Fibroblast of upper back skin (primary cell): ENCODE measurements around the gene S100A9.
"Not testable (repeated sequence)": the region's sequence is repeated elsewhere in the genome, so short reads cannot be mapped to it uniquely, and the experiment has no call there.

ENCODE experiments used
- DNase-seq: peaks from one replicate; pipeline ENCODE4 v3.0.0-alpha.2; 2013

S100A9 gene

GRCh38 chr1:153345187-153346076, 12.2 kb upstream of the S100A9 start:
- DNase-seq: no peak

DNA sequence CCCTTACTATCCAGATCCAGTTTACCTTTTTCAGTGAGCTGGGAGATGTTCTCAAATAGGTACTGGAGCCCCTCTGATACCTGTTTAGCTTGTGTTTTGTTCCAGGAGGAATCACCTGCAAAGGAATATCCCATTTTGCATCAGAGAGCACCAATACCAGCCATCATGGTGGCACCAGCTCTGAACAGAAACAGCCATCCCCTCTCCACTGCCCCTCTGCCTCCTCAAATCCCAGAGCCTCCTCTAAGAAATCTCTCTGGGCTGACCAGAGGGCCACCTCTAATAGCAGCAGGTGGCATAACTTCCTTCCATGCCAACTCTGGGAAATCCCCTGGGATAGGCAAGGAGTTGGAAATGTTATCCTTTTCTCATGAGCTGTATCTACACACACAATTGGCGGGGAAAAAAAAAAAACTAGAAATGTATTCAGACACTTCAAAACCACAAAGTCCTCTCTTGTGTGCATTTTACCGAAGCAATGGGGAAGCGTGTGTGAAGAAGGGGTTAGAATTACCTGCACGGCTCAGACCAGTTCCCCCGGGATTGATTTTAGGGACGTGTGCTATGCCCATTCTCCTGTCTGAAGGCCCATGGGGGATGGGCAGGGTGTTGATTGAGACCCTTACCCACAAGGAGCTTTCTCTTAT, 11.5 kb upstream of the S100A9 start:
- DNase-seq: no peak

GRCh38 chr1:153347049-153347448, 10.6 kb upstream of the S100A9 start:
- DNase-seq: not testable (repeated sequence)

GRCh38 chr1:153347856-153348255, 9.8 kb upstream of the S100A9 start:
- DNase-seq: no peak

DNA sequence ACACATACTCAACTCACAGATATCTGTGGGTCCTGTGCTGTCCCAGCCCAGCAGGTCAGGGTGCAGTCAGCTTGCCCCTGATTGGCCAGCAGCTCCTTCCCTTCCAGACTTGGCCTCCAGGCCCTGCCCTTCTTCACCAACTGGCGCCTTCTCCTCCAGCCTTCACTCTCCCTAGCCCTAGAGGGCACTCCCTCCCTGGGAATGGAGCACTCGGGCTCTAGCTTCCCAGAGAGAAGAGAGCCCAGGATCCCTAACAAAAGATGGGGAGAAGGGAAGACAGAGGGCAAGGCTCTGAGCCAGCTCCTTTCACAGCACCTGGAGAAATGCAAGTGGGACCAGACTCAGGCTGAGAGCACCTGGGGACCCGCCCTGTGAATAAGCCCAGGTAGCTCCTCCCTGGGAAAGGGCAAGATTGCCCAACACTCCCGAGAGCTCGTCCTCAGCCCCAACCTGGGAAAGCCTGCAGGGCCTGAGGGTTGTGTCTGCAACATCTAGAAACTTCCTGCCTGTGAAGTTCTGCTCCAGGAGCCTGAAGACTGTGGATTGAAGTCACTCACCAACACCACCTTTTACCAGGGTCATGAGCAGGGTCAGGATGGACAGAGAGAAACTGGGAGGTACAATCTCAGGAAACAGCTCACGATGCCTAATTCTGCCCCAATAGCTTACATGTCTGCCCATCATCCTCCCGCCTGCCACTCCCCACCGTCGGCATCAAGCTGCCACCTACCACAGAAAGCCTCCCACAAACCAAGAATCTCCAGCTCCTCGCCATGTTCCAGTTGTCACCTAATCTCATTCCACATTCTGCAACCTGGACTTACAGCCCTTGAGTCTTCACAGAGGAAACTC, 8.9 kb upstream of the S100A9 start, which contains the start of gene PGLYRP4:
PGLYRP4 (minus strand) TSS at position 331 of the 852 bp plus-strand sequence. CDS start 909 bp downstream, outside the sequence.
- DNase-seq: no peak

DNA sequence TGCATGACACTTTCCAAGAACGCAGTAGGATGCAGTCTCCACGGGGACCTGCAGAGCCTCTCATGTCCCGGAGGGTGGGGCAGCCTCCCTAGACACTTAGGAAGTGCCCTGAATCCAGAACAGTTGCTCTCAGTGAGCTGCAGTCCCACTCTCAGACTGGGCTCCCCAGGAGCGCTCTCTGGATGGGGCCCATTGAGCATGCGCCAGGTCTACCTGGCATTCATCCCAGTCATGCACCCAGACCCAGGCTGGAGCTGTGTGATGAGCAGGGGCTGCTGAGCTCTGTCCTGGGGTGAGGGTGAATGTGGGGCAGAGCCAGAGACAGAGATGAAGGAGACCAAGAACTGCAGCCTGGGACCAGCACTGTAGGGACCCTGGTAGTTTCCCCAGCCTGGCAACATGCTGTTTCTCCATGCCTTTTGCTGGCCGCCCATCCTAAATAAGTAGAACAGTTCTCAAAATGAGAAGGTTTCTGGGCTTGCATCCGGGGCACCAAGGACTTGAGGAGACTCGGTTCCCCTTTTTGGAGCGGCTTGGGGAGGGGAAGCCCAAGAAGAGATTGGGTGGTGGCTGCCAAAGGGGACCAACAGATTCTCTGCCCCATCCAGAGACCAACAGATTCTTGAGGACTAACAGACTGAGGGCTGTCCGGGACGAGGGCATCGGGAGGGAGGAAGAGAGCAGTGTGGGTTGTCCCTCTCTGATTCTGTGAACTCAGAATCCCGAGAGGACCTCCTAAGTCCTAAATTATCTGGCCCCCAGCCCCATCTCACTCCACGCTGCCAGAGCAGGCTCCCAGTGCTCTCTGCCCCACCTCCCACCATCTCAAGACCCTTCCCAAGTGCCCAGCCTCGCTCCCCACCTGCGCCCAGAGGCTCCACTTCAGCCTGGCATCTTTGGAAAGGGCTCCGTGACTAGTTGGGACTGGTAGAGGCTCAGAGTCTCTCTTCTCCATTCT, 8.0 kb upstream of the S100A9 start:
- no peak for DNase-seq

- no peak for DNase-seq
Measured at GRCh38 chr1:153350321-153350957, 7.2 kb upstream of the S100A9 start.

DNA sequence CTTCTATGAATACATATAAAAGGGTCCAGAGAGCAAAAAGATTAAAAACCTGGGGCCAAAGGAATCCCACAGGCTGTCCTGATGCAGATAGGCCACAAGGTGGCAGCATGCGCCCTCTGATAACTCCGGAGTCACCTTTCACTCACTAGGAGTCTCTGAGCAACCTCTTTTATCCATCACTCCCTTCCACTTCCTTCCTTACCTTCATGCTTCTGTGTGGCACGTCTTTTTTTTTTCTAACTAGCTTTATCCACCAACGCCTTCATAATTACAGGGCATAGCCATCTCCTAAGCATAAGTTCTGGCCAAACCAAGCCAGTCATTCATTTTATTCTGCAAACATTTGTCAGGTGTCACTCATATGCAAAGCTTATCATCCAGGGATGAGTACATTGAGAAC, 5.1 kb upstream of the S100A9 start:
- DNase-seq: peak; percentile 59

DNA sequence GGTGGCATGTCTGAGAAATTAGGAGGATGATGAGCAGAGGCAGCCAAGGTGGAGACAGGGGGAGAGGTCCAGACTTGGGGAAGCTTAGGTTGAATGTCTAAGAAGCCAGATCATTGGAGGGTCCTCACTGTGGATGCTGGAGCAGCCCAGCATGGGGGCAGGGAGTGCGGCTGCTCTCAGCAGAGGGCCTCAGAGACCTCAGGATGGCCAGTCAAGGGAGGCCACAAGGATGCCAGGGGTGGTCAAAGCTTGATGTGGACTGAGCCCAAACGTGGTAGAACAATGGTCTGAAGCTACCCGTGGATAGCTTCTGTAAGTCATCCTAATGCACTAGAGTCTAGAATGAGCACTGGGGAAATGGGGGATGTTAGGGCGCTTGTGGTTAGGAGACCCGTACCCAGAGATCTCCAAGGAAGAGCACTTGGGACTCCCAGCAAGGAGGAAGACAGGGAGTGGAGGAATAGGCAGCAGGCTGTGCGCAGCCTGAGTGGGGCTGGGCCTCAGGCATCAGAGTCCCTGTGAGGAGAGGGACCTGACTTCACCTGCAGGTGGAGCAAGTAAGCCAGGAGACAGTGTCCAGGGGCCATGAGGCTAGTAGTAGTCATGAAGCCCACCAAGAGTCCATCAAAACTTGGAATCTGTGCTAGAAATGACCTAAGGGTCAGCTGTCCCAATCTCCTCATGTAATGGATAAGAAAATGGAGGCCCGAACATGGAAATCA, 4.3 kb upstream of the S100A9 start:
- peak; percentile 1 for DNase-seq

DNA sequence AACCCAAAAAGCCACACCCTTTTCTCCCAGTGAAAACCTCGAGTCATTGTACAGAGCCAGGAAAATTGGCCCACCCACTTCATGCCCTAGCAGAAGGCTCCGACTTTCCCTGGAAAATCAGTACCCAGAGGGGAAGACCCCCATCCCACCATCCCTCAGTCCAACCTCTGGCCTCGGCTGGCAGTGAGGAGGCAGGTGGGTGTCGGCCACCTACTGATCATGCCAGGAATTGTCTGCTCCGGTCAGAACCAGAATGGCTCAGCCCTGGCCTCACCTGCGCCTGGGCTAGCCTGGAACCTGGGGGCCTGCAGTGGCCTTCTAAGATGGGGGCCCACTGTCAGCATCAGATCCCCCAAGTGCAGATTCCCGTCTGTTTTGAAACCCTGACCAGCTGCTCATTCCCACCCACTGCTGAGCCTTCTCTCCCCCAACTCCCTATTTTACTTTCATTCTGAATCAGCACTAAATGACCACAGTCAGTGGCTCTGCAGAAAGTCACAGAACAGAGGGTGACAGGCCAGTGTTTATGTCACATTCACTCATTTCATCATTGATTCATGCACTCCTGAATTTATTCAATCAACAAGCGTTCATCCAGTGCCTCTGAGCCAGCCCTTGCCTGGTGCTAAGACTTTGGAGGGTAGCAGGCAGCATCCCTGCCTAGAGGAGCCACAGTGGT, 3.0 kb upstream of the S100A9 start:
- DNase-seq: no peak

DNA sequence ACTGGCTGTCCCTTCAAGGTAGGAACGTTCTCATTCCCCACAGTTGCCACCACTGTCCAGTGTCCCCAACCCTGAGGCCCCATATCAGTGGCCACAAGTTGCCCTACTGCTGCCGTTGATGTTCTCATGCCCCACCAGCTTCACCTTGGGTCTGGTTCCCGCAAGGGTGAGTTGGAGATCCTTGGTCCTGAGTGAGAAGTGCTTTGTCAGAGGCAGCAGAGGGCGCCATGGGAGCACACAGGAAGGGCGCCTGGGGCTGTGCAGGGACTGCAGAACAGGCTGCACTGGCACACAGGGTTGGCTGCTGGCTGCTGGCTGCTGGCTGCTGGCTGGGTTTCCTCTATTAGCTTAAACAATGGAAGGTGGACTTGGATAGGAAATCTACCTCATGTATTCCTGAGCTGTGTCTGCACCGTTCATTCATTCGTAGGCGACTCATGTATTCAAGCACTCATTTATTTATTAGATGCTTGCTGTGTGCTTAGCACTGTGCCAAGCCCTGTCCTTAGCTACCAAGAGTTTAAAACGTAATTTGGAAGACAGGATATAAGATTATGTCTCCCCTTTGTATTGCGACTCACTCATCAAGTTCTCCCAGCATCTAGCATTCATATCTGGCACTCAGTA, 2.1 kb upstream of the S100A9 start:
- peak; percentile 37 for DNase-seq

- DNase-seq: no peak
Measured at GRCh38 chr1:153356392-153357075, 1.1 kb upstream of the S100A9 start.

- DNase-seq: no peak
Measured at GRCh38 chr1:153357076-153357852, 390 bp upstream of the S100A9 start.

DNA sequence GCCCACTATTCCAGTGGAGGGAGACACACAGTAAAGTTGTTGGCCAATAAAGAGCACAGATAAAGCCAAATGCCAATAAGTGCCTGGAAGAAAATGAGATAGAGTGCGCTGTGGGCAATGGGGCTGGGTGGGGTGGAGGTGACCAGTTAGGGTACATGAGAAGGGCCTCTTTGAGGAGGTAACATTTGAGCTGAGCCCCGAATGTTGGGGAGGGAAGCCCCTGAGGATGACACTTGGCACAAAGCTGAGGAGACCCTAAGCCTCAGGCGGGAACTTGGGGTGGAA, 979 bp downstream of the S100A9 start:
- no peak for DNase-seq

DNA sequence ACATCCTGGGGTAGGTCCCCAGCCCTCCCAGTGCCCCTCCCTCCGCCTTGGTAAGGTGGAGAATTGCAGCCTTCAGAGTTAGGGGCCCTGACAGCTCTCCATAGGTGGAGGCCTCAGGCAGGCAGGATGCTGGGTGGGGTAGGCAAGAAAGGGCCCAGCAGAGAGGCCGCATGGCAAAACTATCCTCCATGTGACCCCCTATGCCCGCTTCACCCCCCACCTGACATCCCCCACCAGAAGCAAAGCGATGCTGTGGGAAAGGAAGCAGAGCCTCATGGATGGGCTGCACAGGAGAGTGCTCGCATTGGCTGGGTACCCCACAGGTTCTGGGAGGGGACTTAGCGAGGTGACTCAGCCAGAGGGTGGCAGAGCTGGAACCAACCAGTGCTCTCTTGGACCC, 1.6 kb downstream of the S100A9 start:
- no peak for DNase-seq

- no peak for DNase-seq
Measured at GRCh38 chr1:153360190-153360589, 2.5 kb downstream of the S100A9 start.

DNA sequence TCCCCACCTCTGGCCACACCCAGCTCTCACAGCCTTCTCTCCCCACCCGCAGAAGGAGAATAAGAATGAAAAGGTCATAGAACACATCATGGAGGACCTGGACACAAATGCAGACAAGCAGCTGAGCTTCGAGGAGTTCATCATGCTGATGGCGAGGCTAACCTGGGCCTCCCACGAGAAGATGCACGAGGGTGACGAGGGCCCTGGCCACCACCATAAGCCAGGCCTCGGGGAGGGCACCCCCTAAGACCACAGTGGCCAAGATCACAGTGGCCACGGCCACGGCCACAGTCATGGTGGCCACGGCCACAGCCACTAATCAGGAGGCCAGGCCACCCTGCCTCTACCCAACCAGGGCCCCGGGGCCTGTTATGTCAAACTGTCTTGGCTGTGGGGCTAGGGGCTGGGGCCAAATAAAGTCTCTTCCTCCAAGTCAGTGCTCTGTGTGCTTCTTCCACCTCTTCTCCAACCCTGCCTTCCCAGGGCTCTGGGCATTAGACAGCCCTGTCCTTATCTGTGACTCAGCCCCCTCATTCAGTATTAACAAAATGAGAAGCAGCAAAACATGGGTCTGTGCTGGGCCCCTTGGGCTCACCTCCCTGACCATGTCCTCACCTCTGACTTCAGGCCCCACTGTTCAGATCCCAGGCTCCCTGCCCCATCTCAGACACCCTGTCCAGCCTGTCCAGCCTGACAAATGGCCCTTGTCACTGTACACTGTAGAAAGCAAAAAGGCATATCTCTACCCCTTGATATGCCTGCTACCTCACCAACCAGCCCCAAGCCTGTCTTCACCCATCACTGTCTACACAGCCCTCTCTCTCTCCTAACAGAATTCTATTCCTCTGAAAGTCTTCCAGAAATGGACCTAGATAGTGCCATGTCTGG, 3.2 kb downstream of the S100A9 start:
- DNase-seq: no peak
